NCI-H69 (cell line): ENCODE measurements around the gene ABTB1.
A peak's percentile ranks its signal among the peaks of the same experiment; 100 is the strongest.
"Not testable (repeated sequence)": the region's sequence is repeated elsewhere in the genome, so short reads cannot be mapped to it uniquely, and the experiment has no call there.

Experiments
- DNase-seq: peaks from one replicate; lab custom pipeline; 2025; lab: John Stamatoyannopoulos, UW

Gene ABTB1

DNA sequence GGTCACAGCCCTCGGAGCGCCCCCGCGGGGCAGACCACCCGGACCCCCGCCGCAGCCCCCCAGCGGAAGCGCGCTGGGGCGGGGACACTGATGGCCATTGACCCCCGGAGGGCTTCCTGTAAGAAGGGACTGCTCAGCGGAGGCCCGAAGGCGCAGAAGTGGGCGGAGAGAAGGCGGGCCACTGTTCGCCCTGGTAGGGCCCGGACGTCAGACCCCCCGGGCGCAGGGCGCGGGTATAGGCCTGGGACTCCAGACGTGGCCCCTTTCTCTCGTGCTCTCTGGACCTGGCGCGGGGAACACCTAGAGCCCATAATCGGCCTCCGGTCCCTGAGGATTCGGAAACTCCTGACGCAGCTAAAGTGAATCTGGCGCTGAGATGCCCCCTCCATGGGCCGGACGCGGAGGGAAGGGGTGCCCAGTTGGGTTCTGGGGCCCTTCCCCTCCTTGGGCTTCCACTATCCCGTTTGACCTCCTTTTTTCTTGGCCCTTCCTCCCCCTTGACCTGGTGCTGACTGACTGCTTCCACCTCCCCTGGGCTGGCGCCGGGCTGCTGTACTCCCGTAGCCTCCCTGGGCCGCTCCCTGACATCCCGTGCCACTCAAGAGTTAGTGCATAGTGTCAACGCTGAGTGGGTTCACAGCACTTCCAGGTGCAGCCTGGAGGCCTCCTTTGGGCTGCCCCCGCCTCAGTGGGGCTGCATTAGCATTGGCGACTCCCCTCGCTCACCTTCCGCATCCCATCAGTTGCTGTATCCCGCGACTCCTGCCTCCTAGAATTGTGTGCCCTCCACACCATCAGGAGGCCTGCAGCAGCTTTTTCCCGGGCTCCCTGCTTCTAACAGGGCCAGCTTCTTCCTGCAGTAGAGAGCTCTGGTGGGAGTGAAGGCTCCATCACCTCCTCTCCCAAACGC lies 694 bp downstream of the ABTB1 start:
- peak; percentile 62 for DNase-seq

DNA sequence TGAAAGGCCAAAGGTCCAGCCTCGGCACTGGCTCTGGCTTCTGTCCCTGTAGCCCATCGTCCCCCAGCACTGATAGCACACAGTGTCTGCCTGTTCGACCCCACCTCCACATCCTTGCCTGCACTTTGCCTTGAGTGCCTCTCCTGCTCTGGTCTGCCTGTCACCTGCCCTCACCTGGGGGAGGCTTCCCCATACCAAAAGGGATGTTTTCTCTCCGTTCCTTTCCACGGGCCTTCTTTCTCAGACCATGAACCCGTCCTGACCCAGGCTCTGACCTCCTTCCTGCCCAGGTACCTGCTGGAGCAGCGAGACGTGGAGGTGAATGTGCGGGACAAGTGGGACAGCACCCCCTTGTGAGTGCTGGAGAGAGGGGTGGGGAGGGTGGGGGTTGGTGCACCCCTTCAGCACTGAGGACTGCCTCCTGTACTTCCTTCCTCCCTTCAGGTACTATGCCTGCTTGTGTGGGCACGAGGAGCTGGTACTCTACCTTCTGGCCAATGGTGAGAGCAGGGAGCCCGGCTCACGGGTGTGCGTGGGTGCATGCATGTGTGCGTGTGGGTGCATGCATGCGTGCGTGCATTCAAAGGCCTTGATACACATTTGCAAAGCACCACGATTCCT lies 1.5 kb downstream of the ABTB1 start:
- no peak for DNase-seq

DNA sequence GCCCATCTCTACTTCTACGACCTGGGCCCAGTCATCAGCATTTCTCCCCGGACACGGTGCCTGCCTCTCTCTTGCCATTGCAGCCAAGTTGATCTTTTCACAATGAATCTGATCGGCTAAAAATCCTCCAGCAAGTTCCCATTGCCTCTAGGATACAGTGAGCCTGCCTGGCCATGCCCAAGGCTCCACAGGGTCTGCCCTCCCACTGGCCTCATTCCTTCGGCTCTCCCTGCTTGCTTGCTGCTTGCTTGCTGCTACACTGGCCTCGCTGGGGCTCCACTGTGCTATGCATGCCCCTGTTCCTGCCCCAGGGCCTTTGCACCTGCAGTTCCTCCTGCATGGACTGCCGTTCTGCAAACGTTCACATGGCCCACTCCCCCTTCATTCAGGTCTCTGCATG lies 2.0 kb downstream of the ABTB1 start:
- no peak for DNase-seq

- no peak for DNase-seq
Measured at GRCh38 chr3:127675651-127676391, 3.1 kb downstream of the ABTB1 start.

GRCh38 chr3:127676456-127676855 lies 3.7 kb downstream of the ABTB1 start:
- DNase-seq, result no peak

DNA sequence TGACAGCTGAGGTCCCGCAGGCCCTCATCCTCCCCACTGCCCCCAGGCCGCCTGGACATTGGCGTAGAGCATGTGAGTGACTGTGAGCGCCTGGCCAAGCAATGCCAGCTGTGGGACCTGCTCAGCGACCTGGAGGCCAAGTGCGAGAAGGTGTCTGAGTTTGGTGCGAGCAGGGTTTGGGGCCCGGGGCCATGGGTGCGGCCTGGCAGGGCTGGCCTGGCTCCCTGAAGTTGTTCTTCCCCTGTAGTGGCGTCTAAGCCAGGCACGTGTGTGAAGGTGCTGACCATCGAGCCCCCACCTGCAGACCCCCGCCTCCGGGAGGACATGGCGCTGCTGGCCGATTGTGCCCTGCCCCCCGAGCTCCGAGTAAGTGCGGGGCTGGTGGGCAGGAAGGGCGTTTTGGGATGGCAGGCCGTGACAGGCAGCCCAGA lies 4.2 kb downstream of the ABTB1 start:
- no peak for DNase-seq

DNA sequence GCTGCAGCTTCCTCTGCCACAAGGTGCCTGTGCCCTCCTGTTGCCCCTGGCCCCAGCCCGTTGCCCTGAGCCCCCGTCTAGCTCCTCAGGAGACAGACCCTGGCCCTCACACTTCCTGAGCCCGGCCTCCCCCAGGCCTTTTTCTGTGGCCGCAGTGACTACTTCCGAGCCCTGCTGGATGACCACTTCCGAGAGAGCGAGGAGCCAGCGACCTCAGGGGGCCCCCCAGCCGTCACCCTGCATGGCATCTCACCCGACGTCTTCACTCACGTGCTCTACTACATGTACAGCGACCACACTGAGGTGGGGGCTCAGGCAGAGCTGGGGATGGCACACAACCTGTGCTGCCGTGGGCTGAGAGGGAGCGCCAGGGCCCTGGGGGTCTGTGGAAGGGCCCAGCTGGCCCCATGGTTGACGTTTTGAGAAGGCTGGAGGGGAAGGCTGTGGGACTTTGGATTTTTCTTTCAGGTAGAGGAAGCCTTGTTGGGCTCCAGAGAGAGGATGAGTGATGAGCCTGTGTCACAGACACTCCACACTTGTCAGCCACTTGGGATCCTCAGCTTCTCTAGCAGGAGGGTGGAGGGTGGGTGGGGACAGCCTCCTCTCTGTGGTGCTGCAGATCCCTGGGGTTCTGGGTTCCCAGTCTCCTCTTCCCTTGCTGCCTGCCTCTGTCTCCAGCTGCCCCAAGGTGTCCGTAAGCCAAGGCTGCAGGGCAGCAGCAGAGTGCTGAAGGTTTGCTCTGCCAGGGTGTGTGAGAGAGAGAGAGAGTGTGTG lies 5.0 kb downstream of the ABTB1 start:
- DNase-seq, result no peak

DNA sequence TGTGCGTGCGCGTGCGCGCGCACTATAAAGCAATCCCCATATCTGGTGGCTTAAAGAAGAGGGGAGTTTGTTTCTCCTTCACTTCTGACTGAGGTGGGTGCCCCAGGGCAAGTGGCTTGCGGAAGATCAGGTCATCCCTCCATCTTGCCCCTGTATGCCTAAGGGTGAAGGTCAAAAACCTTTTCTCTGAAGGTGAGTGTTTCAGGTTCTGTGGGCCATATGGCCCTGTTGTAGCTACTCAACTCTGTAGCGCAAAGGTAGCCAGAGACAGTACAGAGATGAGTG lies 5.5 kb downstream of the ABTB1 start:
- DNase-seq, result no peak

GRCh38 chr3:127678611-127679533 lies 6.1 kb downstream of the ABTB1 start:
- no peak for DNase-seq

DNA sequence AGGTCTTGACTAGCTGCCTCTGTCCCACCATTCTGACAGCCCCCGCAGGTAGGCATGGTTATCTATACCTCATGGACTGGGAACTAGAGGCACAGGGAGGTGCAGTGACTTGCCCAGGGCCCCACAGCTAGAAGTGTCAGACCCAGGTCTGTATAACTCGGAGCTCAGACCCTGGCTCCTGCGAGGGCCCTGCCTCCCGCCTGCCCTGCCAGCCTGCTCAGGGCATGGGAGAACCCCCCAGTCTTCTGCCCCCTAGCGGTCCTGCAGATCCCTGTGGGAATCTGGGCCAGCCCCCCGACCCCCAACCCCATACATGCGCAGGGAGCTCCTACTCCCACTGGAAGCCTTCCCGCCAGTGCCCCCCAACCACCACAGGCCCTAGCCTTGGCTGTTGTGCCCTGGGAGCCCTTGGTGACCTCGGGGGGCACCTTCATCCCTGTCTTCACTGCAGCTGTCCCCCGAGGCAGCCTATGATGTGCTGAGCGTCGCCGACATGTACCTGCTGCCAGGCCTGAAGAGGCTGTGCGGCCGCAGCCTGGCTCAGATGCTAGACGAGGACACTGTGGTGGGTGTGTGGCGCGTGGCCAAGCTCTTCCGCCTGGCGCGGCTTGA lies 6.9 kb downstream of the ABTB1 start:
- no peak for DNase-seq

GRCh38 chr3:127680146-127680661 lies 7.5 kb downstream of the ABTB1 start:
- no peak for DNase-seq

GRCh38 chr3:127680798-127681221 lies 8.1 kb downstream of the ABTB1 start:
- DNase-seq, result no peak

GRCh38 chr3:127682175-127682554 lies 9.4 kb downstream of the ABTB1 start:
- DNase-seq, result not testable (repeated sequence)

GRCh38 chr3:127682561-127682960 lies 9.8 kb downstream of the ABTB1 start:
- peak; percentile 16 for DNase-seq

DNA sequence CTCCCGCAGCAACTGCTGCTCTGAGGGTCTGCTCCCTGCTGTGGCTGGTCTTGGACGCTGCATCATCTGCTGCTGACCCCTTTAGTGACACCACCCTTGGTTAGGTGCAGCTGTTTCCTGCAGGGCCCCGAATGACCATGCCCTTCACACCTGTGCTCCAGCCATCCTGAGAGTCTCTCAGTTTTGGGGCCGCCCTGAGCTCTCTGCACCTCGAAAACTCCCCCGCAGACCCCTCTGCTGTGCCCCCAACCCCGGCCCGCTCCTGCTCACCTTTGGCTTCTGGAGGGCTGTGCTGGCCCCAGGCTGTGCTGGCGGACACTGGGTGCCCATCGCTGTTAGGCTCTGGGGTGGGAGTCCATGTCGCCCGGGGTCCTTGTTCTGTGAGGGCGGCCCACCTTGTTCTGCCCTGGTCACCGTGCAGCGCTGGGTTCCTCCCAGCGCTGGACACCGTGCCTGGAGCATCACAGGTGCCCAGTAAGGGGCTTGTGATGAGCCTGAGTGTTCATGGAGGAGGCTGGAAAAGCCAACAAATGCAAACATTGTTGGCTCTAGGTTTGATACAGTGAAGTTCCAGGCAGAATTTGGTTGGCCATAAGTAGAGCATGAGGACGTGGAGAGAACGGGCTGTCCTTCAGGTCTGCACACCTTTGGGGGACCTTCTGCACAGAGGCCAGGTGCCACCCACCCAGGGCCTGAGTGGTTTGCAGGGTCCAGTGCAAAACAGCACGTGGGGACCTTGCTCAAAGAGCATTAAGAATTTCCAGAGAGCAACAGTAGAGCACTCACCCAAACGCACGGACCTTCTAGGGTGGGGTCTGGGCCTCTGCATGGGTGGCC lies 12.3 kb downstream of the ABTB1 start:
- DNase-seq, result no peak

DNA sequence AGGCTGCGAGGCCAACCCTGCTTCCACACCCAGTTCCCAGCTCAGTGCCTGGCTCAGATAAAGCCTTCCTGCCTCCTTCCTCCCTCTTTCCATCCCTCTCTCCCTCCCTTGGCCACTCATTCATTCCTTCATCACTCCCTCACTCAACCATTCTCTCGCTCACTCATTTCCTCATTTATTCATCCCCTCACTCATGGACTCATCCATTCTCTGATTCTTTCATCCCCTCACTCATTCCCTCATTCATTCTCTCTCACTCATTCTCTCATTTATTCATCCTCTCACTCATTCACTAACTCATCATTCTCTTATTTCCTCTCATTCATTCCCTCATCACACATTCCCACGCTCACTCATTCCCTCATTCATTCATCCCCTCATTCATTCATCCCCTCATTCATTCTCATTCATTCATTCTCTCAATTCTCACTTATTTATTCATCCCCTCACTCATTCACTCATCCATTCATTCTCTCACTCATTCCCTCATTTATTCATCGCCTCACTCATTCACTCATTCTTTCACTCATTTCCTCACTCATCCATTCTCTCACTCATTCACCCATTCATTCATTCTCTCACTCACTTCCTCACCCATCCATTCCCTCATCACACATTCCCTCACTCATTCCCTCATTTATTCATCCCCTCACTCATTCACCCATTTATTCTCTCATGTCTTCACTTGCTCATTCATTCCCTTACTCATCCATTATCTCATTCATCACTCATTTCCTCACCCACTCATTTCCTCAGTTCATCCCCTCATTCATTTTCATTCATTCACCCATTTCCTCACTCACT lies 13.2 kb downstream of the ABTB1 start:
- DNase-seq, result no peak

DNA sequence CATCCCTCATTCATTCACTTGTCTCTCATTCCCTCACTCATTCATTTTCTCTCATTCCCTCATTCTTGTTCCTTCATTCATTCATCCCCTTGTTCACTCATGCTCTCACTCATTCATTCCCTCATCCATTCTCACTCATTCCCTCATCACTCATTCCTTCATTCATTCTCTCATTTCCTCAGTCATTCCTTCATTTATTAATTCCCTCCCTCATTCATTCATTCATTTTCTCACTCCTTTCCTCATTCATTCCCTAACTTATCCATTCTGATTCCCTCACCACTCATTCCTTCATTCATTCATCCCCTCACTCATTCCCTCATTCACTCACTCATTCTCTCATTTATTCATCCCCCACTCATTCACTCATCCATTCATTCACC lies 13.8 kb downstream of the ABTB1 start:
- DNase-seq, result no peak

GRCh38 chr3:127687228-127687737 lies 14.5 kb downstream of the ABTB1 start:
- DNase-seq, result no peak
